GM23248 (cell line): Measurements from ENCODE around the gene SERPINB13. TPM values are rescaled to one million over a fixed set of nuclear protein-coding genes. Genes with fewer than 3 reads are reported as not detected.
A peak's percentile ranks its signal among the peaks of the same experiment; 100 is the strongest.
"Not testable (repeated sequence)": the region's sequence is repeated elsewhere in the genome, so short reads cannot be mapped to it uniquely, and the experiment has no call there.

ENCODE experiments used
- DNase-seq: peaks from one replicate; pipeline ENCODE4 v3.0.0-alpha.2; 2015
- H2AFZ ChIP-seq: fragments of 200-600 bp; sonication (generic); 2 replicates; pipeline ENCODE4 v1.6.1; 2016; ENCODE audit warnings: antibody characterized with exemption
- H3F3A ChIP-seq: fragments of 200-600 bp; sonication (generic); 2 replicates; pipeline ENCODE4 v1.6.1; 2016; ENCODE audit warnings: mild to moderate bottlenecking, antibody characterized with exemption, mixed run types; ENCODE audit not compliant: insufficient read depth
- H3K27ac ChIP-seq: fragments of 200-600 bp; sonication (generic); 2 replicates; pipeline ENCODE4 v1.5.1; 2016; ENCODE audit warnings: mild to moderate bottlenecking
- H3K27me3 ChIP-seq: fragments of 200-600 bp; sonication (generic); replicated peaks from 2 replicates; pipeline ENCODE4 v1.6.1; 2016; ENCODE audit warnings: mild to moderate bottlenecking; ENCODE audit not compliant: insufficient read depth
- H3K36me3 ChIP-seq: fragments of 200-600 bp; sonication (generic); 2 replicates; pipeline ENCODE4 v1.6.1; 2016; ENCODE audit warnings: low read depth, mild to moderate bottlenecking
- H3K4me1 ChIP-seq: fragments of 200-600 bp; sonication (generic); 2 replicates; pipeline ENCODE4 v1.6.1; 2016; ENCODE audit warnings: mild to moderate bottlenecking; ENCODE audit not compliant: insufficient read depth
- H3K4me2 ChIP-seq: fragments of 200-600 bp; sonication (generic); one replicate; pipeline ENCODE4 v1.6.1; 2016; ENCODE audit warnings: mild to moderate bottlenecking; ENCODE audit not compliant: unreplicated experiment
- H3K4me3 ChIP-seq: fragments of 200-600 bp; sonication (generic); 2 replicates; pipeline ENCODE4 v1.5.1; 2016; ENCODE audit warnings: mild to moderate bottlenecking
- H3K79me2 ChIP-seq: fragments of 200-600 bp; sonication (generic); 2 replicates; pipeline ENCODE4 v1.6.1; 2016; ENCODE audit warnings: mild to moderate bottlenecking; ENCODE audit not compliant: insufficient read depth
- H3K9ac ChIP-seq: fragments of 200-600 bp; sonication (generic); 2 replicates; pipeline ENCODE4 v1.6.1; 2016; ENCODE audit warnings: mild to moderate bottlenecking
- H3K9me2 ChIP-seq: fragments of 200-600 bp; sonication (generic); 2 replicates; pipeline ENCODE4 v1.6.1; 2016; ENCODE audit warnings: mixed run types, mild to moderate bottlenecking, moderate library complexity; ENCODE audit not compliant: insufficient read depth
- H3K9me3 ChIP-seq: fragments of 200-600 bp; sonication (generic); one replicate; pipeline ENCODE4 v1.6.1; 2017; ENCODE audit warnings: low read depth
- H4K20me1 ChIP-seq: fragments of 200-600 bp; sonication (generic); 2 replicates; pipeline ENCODE4 v1.6.0; 2016; ENCODE audit not compliant: insufficient read depth
- EZH2 ChIP-seq: fragments of 200-600 bp; sonication (generic); IDR thresholded peaks from 2 replicates; pipeline ENCODE4 v1.6.1; 2018; ENCODE audit warnings: antibody characterized with exemption, mild to moderate bottlenecking; ENCODE audit not compliant: insufficient read depth, poor library complexity, severe bottlenecking
- EZH2phosphoT487 ChIP-seq: fragments of 200-600 bp; sonication (generic); IDR thresholded peaks from 2 replicates; pipeline ENCODE4 v1.6.1; 2018; ENCODE audit warnings: antibody characterized with exemption, moderate library complexity, mild to moderate bottlenecking, low read depth; ENCODE audit not compliant: insufficient read depth
- WGBS, 2 experiments: methylation state at CpG; one replicate each; pipeline ENCODE4 v1.1.6; 2015 to 2017; ENCODE audit warnings: low lambda C conversion rate in 2 of 2, low coverage in 1 of 2; ENCODE audit errors: missing lambda C conversion rate in 2 of 2; 5-methylcytosine and 5-hydroxymethylcytosine counted together
- in situ Hi-C: fragments of 300-500 bp; cut with MboI; formaldehyde crosslinking; loops from 2 replicates; pipeline ENCODE4 v1.15.0; 2020
- polyA plus RNA-seq: library from polyadenylated mRNA; unstranded; fragments of >200 nt; fragmentation: Nextera tagmentation; extraction: Ambion mirVana; gene quantifications from 2 replicates; pipeline ENCODE4 v1.2.1, GENCODE V29; 2016
- total RNA-seq: library from RNA; depleted of rRNA; stranded (reverse); fragments of >200 nt; shearing (Covaris generic); gene quantifications from 2 replicates; pipeline ENCODE4 v1.2.3, GENCODE V29; 2014

The SERPINB13 gene
- total and polyA plus RNA-seq, 2 experiments from 2014 or later, result not detected

- no peak for TF ChIP-seq EZH2phosphoT487
- no peak for TF ChIP-seq EZH2
- Histone ChIP-seq H3K27me3 (no peaks in the 10 kb centered on the region), H3K4me2 (no peak overlapping the region), H3K36me3 (no peaks in the 10 kb centered on the region), H4K20me1 (no peaks in the 10 kb centered on the region), H3K9me2 (no peaks in the 10 kb centered on the region), H2AFZ (no peak overlapping the region), H3F3A (no peaks in the 10 kb centered on the region), H3K79me2 (no peaks in the 10 kb centered on the region), H3K9me3 (peaks cover 6% of the 10 kb centered on the region), H3K27ac (no peak overlapping the region), H3K9ac (no peak overlapping the region), H3K4me3 (no peak overlapping the region), H3K4me1 (no peaks in the 10 kb centered on the region)
- in situ Hi-C loops, result no loop called here
- WGBS, 2 experiments, result 53 to 56% methylated on average over 3 of the region's 3 CpGs
- no peak for DNase-seq
Observed at GRCh38 chr18:63624863-63625262, 37.7 kb downstream of the SERPINB13 start.

- Histone ChIP-seq H3F3A (no peaks in the 10 kb centered on the region), H3K9me2 (no peaks in the 10 kb centered on the region), H3K9me3 (peaks cover 6% of the 10 kb centered on the region), H3K4me1 (no peaks in the 10 kb centered on the region), H3K9ac (no peak overlapping the region), H3K4me2 (no peak overlapping the region), H3K4me3 (no peak overlapping the region), H3K36me3 (no peaks in the 10 kb centered on the region), H4K20me1 (no peaks in the 10 kb centered on the region), H2AFZ (no peak overlapping the region), H3K27ac (no peak overlapping the region), H3K27me3 (no peaks in the 10 kb centered on the region), H3K79me2 (no peaks in the 10 kb centered on the region)
- in situ Hi-C loops, result no loop called here
- TF ChIP-seq EZH2phosphoT487, result no peak
- no peak for TF ChIP-seq EZH2
- WGBS, 2 experiments, result 32 to 54% methylated on average over 4 of the region's 4 CpGs
- no peak for DNase-seq
Observed at GRCh38 chr18:63626431-63626830, 39.3 kb downstream of the SERPINB13 start.

- in situ Hi-C loops, result no loop called here
- TF ChIP-seq EZH2phosphoT487, result no peak
- Histone ChIP-seq H3K9ac (no peak overlapping the region), H3K9me3 (peaks cover 6% of the 10 kb centered on the region), H3K4me2 (no peak overlapping the region), H2AFZ (no peak overlapping the region), H3K4me1 (no peaks in the 10 kb centered on the region), H3F3A (no peaks in the 10 kb centered on the region), H3K27ac (no peak overlapping the region), H3K36me3 (no peaks in the 10 kb centered on the region), H3K79me2 (no peaks in the 10 kb centered on the region), H4K20me1 (no peaks in the 10 kb centered on the region), H3K4me3 (no peak overlapping the region), H3K9me2 (no peaks in the 10 kb centered on the region), H3K27me3 (no peaks in the 10 kb centered on the region)
- DNase-seq, result no peak
Observed at GRCh38 chr18:63627819-63628218, 40.7 kb downstream of the SERPINB13 start.

- no peaks in the 10 kb centered on the region for H3K79me2 ChIP-seq
- no peak overlapping the region for H3K4me2 ChIP-seq
- H3K9ac ChIP-seq, result no peak overlapping the region
- no peak for DNase-seq
- H3K36me3 ChIP-seq, result no peaks in the 10 kb centered on the region
- peaks cover 16% of the 10 kb centered on the region for H3F3A ChIP-seq
- 0 out of 2 replicates have a peak, but pooled peaks cover 4% of the 10 kb centered on the region for H3K9me2 ChIP-seq
- in situ Hi-C loops, result no loop called here
- H3K9me3 ChIP-seq, result no peaks in the 10 kb centered on the region
- WGBS, 2 experiments, result 77 to 79% methylated on average over 6 of the region's 6 CpGs
- H2AFZ ChIP-seq, result no peak overlapping the region
- no peaks in the 10 kb centered on the region for H3K27me3 ChIP-seq
- H3K4me3 ChIP-seq, result no peak overlapping the region
- TF ChIP-seq EZH2phosphoT487 (no peak), EZH2 (no peak)
- no peaks in the 10 kb centered on the region for H4K20me1 ChIP-seq
- H3K27ac ChIP-seq, result no peak overlapping the region
- H3K4me1 ChIP-seq, result peaks cover 19% of the 10 kb centered on the region
Observed at GRCh38 chr18:63637703-63638102, 50.6 kb downstream of the SERPINB13 start.

- H3K9me3 ChIP-seq, H3K9me2 ChIP-seq, in situ Hi-C loops, H3K9ac ChIP-seq, H2AFZ ChIP-seq, H3K36me3 ChIP-seq, H3K79me2 ChIP-seq, H4K20me1 ChIP-seq, H3K27me3 ChIP-seq, H3K27ac ChIP-seq, H3K4me3 ChIP-seq, H3K4me2 ChIP-seq: not testable (repeated sequence)
- 22 to 25% methylated on average over 4 of the region's 4 CpGs for WGBS, 2 experiments
- DNase-seq, result peak; percentile 43
- Histone ChIP-seq H3K4me1 (peaks cover 26% of the 10 kb centered on the region), H3F3A (peaks cover 16% of the 10 kb centered on the region)
Observed at GRCh38 chr18:63641157-63641680, 54.1 kb downstream of the SERPINB13 start.

GRCh38 chr18:63642668-63643356 is 55.7 kb downstream of the SERPINB13 start:
- H3K9me3 ChIP-seq, H3K36me3 ChIP-seq, H2AFZ ChIP-seq, H3K27me3 ChIP-seq, H3K9ac ChIP-seq, H3K79me2 ChIP-seq, H4K20me1 ChIP-seq, H3K4me2 ChIP-seq, in situ Hi-C loops, H3K4me3 ChIP-seq, H3K9me2 ChIP-seq: not testable (repeated sequence)
- peaks cover 26% of the 10 kb centered on the region for H3K4me1 ChIP-seq
- 56 to 57% methylated on average over 4 of the region's 4 CpGs for WGBS, 2 experiments
- peak overlapping the region; percentile 13; the same call in 1 of the 2 replicates for H3K27ac ChIP-seq
- H3F3A ChIP-seq, result peaks cover 16% of the 10 kb centered on the region
- peak; percentile 73 for DNase-seq

DNA sequence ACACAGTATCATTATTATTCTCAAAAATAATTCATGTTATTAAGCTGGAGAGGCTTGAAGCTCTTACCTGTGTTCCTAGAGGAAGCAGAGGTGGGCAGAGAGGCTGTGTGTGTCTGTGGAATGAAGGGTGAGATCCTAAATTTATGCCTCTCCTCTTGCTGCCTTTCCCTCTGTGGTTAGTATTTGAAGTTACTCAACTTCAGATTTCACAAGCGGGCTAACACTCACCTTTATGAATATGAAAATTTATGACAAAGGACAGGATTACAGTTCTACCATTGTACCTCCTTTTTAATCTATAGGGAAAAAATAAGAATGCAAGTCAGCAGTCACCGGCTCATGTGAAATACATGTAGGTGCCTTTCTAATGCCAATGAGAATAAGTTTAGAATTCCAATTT is 57.0 kb downstream of the SERPINB13 start, which contains the start of gene SERPINB4:
TSS of gene SERPINB4 (minus strand) at position 115 of the 400 bp plus-strand sequence. CDS start 679 bp downstream, outside the sequence.
- Histone ChIP-seq H3F3A (peaks cover 16% of the 10 kb centered on the region), H3K4me1 (peaks cover 26% of the 10 kb centered on the region)
- H3K79me2 ChIP-seq, H3K27ac ChIP-seq, H4K20me1 ChIP-seq, H3K27me3 ChIP-seq, H3K4me2 ChIP-seq, H3K36me3 ChIP-seq, H3K4me3 ChIP-seq, H3K9me3 ChIP-seq, H3K9ac ChIP-seq, H2AFZ ChIP-seq, in situ Hi-C loops, H3K9me2 ChIP-seq, DNase-seq: not testable (repeated sequence)
- 100% methylated on average over 1 of the region's 2 CpGs for WGBS, 2 experiments
